Osteoblast (primary cell): ENCODE data around the gene WLS. TPM values are rescaled to one million over a fixed set of nuclear protein-coding genes. Genes with fewer than 3 reads are reported as not detected.
A peak's percentile ranks its signal among the peaks of the same experiment; 100 is the strongest.

Experiments
- DNase-seq: peaks from one replicate; pipeline ENCODE4 v3.0.0; 2011; ENCODE audit warnings: low spot score, mixed read lengths; ENCODE audit not compliant: insufficient read length; ENCODE audit errors: missing footprints
- H2AFZ ChIP-seq: 2 replicates; pipeline ENCODE4 v1.6.0; 2011; ENCODE audit warnings: mild to moderate bottlenecking, low read length
- H3K27ac ChIP-seq: 2 replicates; pipeline ENCODE4 v1.5.1; 2011; ENCODE audit warnings: mild to moderate bottlenecking, low read depth, low read length, moderate library complexity
- H3K27me3 ChIP-seq: 2 replicates; pipeline ENCODE4 v1.6.0; 2012; ENCODE audit warnings: mild to moderate bottlenecking, control low read depth, inconsistent platforms, low read length, moderate library complexity; ENCODE audit not compliant: insufficient read depth
- H3K36me3 ChIP-seq: 2 replicates; pipeline ENCODE4 v1.5.1; 2011; ENCODE audit warnings: mild to moderate bottlenecking, low read length, control low read depth, moderate library complexity; ENCODE audit not compliant: insufficient read depth
- H3K4me1 ChIP-seq: 2 replicates; pipeline ENCODE4 v1.5.1; 2011; ENCODE audit warnings: mild to moderate bottlenecking, low read length, control low read depth, moderate library complexity; ENCODE audit not compliant: insufficient read depth
- H3K4me2 ChIP-seq: 2 replicates; pipeline ENCODE4 v1.6.0; 2011; ENCODE audit warnings: mild to moderate bottlenecking, low read length; ENCODE audit not compliant: insufficient read depth
- H3K4me3 ChIP-seq: fragments of 200-600 bp; sonication (generic); 3 replicates; pipeline ENCODE4 v1.5.1; 2012; ENCODE audit warnings: mild to moderate bottlenecking, low read length, inconsistent platforms; ENCODE audit not compliant: insufficient read depth
- H3K79me2 ChIP-seq: 2 replicates; pipeline ENCODE4 v1.6.0; 2012; ENCODE audit warnings: mild to moderate bottlenecking, low read length, control low read depth, inconsistent platforms; ENCODE audit not compliant: insufficient read depth
- H3K9me3 ChIP-seq: 2 replicates; pipeline ENCODE4 v1.5.1; 2011; ENCODE audit warnings: low read depth, low read length, control low read depth
- H4K20me1 ChIP-seq: 2 replicates; pipeline ENCODE4 v1.6.0; 2012; ENCODE audit warnings: mild to moderate bottlenecking, low read length, control low read depth; ENCODE audit not compliant: insufficient read depth
- total RNA-seq: library from RNA; depleted of rRNA; stranded (reverse); fragments of >200 nt; gene quantifications from 2 replicates; pipeline ENCODE4 v1.2.3, GENCODE V29; 2012
- TF ChIP-seq, protein P1 (sequence below): IDR thresholded peaks from 2 replicates; pipeline ENCODE4 v1.5.1; 2011; ENCODE audit warnings: mild to moderate bottlenecking, low read depth, low read length, moderate library complexity; ENCODE audit errors: extremely low read depth

WLS gene
- total RNA-seq, 1 donor: 54.3 TPM

DNA sequence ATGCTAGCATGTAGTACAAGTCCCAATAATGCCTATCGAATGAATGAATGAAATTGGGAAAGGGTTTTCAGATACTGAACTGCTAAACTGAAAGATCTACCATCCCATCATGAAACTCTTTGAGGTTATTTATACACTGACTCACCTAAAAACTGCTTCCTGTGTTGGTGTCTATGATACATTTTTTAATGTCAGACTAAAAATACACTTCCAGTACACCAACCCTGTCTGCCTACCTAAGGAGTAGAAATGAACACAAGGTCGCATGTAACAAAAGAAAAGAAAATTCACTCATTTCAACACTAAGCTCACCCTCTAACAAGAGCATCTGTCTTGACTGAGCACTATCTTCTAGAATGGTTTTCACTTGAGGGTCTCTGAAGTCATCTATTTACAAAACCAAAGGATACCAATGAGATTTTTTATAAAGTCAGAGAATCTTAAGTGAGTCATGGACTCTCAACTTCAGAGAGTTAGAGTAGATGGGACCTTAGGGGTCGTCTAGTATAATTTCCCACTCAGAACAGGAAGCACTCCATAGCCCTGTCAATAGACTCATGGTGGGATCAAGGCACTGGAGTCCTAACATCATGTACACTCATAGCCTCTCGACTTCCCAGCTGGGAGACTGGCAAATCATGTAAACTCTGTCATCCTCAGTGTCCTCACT lies 53.4 kb downstream of the WLS start:
- DNase-seq: no peak
- Histone ChIP-seq H3K4me2 (peak overlapping the region; percentile 59), H3K79me2 (no peaks in the 10 kb centered on the region)

DNA sequence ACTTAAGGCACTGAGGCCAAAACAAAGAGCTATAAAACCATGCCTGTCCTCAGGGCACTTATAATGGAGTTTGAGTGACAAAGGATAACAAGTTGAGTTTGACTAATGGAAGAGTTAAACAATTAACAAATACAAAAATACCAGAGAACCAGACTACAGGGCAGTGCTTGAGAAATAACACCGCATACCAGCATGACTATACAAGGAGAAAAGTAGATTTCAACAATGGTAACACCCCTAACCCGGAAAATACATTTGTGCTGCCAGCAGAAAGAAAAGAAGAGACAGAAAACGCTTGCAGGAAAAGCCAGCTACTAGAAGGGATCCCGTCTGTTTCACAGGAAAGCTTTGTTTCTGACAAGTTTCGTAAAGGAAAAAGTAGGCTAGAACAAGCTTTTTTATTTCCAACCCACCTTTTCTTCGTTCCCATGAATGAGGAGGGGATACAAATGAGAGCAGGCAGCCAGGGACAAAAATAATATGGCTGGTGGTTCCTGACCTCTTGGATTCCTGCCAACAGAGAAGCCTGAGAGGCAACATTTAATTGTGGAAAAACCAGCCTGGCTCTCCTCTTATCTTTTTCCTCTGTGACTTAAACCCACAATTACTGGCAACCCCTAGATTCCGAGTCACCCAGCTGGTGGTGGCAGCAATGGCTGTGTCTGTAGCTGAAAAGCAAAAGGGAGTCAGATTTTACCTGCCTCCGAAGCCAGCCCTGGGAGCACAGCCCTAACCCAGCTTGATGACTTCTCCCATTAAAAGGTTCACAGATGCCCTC lies 56.5 kb downstream of the WLS start:
- H3K4me1 ChIP-seq: peaks cover 63% of the 10 kb centered on the region
- TF ChIP-seq, protein P1, sequence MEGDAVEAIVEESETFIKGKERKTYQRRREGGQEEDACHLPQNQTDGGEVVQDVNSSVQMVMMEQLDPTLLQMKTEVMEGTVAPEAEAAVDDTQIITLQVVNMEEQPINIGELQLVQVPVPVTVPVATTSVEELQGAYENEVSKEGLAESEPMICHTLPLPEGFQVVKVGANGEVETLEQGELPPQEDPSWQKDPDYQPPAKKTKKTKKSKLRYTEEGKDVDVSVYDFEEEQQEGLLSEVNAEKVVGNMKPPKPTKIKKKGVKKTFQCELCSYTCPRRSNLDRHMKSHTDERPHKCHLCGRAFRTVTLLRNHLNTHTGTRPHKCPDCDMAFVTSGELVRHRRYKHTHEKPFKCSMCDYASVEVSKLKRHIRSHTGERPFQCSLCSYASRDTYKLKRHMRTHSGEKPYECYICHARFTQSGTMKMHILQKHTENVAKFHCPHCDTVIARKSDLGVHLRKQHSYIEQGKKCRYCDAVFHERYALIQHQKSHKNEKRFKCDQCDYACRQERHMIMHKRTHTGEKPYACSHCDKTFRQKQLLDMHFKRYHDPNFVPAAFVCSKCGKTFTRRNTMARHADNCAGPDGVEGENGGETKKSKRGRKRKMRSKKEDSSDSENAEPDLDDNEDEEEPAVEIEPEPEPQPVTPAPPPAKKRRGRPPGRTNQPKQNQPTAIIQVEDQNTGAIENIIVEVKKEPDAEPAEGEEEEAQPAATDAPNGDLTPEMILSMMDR: no peak
- no peak overlapping the region for H3K4me3 ChIP-seq
- H3K4me2 ChIP-seq: peak overlapping the region; percentile 28
- no peaks in the 10 kb centered on the region for H3K36me3 ChIP-seq
- peak overlapping the region; percentile 84 for H3K27ac ChIP-seq
- peaks cover 8% of the 10 kb centered on the region for H3K79me2 ChIP-seq
- H4K20me1 ChIP-seq: no peaks in the 10 kb centered on the region
- no peaks in the 10 kb centered on the region for H3K27me3 ChIP-seq
- no peak overlapping the region for H2AFZ ChIP-seq
- DNase-seq: no peak
- H3K9me3 ChIP-seq: peaks cover 3% of the 10 kb centered on the region

More for the DNA sequence above, 53.4 kb downstream of the WLS start:
- Histone ChIP-seq H3K27ac (peak overlapping the region; percentile 72), H3K4me1 (peaks cover 51% of the 10 kb centered on the region), H3K9me3 (no peaks in the 10 kb centered on the region), H3K4me3 (no peak overlapping the region), H3K27me3 (no peaks in the 10 kb centered on the region), H3K36me3 (no peaks in the 10 kb centered on the region), H4K20me1 (no peaks in the 10 kb centered on the region), H2AFZ (peak overlapping the region; percentile 27)
- TF ChIP-seq, protein P1: no peak

DNA sequence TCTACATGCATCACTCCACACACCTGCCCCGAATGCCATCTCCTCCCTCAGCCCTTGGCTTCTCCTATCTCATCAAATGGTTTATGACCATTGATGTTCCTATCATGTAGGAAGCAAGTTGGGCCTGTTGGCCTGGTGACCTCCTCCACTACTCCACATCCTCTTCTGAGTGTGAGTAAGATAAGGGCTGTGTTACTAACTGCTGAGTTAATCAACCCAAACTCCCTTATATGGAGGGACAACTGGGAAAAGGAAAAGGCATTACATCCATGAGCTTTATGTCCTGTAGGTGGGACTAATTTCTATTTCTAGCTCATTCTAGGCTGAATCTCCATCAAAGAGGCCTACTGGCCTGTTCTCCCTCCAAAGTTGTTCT lies 57.6 kb downstream of the WLS start:
- H3K4me2 ChIP-seq: peak overlapping the region; percentile 61

More for the DNA sequence above, 57.6 kb downstream of the WLS start:
- H4K20me1 ChIP-seq: no peaks in the 10 kb centered on the region
- peaks cover 63% of the 10 kb centered on the region for H3K4me1 ChIP-seq
- H2AFZ ChIP-seq: no peak overlapping the region
- TF ChIP-seq, protein P1: no peak
- DNase-seq: peak; percentile 63
- H3K27ac ChIP-seq: peak overlapping the region; percentile 84
- peaks cover 3% of the 10 kb centered on the region for H3K9me3 ChIP-seq
- H3K36me3 ChIP-seq: no peaks in the 10 kb centered on the region
- no peak overlapping the region for H3K4me3 ChIP-seq
- no peaks in the 10 kb centered on the region for H3K27me3 ChIP-seq
- peaks cover 12% of the 10 kb centered on the region for H3K79me2 ChIP-seq
